HG03460 (cell line): Measurements from ENCODE around the gene BTBD2.

ENCODE experiments used
- ATAC-seq: cut with Tn5 transposase; IDR thresholded peaks from one replicate; pipeline ENCODE4 v1.9.1; 2021; ENCODE audit not compliant: unreplicated experiment

Gene BTBD2

DNA sequence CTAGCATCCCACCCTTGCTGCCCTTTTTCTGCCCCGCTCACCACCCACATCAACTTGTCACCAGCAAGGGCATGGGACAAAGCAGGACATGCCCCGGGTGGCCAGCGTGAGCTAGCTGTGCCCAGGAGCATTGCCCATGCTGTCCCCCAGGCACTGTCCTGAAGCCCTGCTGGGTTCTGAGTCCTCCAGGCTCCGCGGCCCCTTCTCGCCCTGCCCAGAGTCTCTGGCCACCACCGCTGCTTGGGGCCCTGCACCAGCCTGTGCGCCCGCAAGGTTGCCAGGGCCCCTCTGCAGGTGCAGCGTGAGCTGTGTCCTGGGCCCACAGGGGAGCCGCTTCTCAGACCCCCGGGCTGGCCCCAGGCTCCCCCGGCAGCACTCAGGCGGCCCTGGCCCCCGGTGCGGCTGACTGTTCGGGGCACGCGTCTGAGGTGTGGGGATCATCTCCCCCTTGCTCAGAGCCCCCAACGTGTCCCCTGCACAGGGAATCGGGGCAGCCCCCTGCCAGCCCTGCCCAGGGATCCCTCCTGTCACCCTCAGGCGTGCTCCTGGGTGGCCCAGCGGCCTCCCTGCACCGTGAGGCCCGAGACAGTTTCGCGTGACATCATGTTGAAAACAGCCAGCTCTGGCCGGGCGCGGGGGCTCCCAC lies 70.5 kb downstream of the BTBD2 start:
- ATAC-seq, result no peak

DNA sequence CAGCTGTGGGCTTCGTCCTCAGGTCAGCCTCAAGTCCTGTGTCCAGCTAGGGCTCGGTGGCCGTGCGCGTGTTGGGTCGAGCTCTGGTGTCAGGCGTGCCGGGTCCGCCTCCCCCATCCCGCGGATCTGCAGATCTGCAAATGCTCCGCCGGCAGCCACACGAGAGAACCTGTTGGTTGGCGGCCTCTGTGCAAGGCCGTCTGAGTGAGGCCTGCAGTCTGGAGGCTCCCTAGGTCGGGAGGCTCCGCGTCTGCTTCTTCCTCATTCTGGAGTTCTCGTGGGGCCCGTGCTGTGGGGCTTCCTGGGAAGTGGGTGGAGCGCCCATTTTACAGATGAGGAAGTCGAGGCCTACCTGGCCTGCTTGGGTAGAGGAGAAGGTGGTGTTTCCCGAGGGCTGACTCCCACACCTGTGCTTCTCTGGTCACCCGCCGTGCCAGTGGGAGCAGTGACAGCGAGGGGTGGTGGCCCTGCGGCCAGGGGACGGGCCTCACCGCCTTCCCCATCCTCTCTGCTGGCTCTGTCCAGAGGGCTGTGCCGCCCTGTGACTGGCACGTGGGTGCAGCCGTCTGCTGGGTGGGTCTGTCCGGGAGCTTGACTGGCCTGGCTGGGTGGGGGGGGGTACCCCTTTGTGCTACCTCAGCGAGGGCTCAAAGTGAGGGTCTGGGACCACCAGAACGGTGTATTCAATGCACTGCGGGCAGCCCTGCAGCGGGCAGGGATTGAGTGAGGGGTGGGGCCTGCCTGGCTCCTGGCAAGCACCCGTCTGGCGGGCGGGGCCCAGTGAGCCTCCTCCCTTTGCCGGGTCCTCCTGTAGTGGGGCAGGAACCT lies 71.2 kb downstream of the BTBD2 start:
- no peak for ATAC-seq

GRCh38 chr19:1943661-1944087 lies 71.8 kb downstream of the BTBD2 start:
- no peak for ATAC-seq

DNA sequence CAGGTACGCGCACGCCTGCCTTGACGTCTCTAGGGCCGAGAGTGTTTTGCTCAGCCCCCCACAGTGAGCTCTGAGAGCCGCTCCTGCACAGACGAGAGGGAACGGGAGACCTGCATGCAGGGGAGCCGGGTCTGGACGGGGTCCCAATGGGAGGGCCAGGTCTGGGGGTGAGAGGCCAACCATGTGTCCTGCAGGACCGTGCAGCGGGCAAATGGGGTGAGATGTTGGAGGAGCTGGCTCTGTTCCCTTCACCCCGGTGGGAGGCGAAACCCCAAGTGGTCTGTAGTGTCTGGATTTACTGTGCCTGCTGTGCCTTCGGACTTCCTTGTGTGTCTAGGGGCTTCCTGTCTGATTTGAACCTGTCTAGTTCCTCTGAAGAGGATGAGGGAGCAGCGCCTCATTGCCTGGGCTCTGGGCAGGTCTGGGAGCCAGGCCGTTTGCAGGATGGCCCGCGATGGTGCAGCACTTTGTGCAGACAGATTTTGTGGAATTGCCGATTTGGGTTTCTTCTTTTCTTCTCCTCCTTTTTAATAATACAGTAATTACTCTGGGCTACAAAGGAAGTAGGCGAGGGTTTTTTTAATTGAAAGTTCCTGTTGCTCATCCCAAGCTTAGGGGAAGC lies 72.5 kb downstream of the BTBD2 start:
- no peak for ATAC-seq

- no peak for ATAC-seq
These were observed 73.2 kb downstream of the BTBD2 start for GRCh38 chr19:1942078-1942933.

DNA sequence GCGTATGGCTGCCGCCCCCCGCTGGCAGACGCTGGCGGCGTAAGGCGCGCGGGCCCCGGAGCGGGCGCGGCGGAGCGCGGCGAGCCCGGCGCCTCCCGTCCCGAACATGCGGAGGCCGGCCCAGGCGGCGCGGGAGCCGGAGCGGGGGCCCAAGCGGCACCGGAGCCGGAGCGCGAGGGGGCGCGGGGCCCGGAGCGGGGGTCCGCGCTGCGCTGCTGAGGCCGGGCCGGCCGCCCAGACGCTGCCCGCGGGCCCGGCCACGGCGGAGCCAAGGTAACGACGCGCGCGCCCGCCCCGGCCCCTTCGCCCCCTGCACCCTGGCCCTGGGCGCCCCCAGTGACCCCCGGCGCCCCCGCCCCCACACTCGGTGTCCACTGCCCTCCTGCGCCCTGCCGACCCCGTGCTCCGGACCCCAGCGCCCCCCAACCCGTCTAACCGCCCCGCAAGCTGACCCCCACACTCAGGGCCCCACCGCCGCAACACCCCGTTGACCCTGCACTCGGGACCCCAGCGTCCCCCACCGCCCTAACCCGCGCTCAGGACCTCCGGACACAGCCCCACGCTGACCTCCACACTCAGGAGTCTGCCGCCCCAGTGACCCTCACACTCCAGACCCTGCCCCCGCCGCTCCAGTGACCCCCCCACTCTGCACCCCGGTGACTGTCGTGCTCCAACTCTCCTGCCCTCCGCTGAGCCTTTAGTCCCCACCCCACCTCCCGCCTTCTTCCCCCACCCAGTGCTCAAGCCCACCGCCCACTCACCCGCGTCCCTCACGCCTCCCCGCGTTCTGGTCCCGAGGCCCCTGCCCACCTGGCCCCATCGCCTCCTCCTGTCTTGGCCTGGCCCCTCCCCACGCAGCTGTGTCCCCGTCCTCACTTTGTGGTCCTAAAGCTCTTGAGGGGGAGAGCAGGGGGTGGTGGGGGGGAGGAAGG lies 74.1 kb downstream of the BTBD2 start, which contains the start of gene CSNK1G2:
TSS of gene CSNK1G2 (plus strand) at position 27 of the 932 bp plus-strand sequence. CDS start 28,601 bp downstream, outside the sequence.
- ATAC-seq, result peak; percentile 42

GRCh38 chr19:1938071-1938470 lies 77.4 kb downstream of the BTBD2 start:
- ATAC-seq, result no peak

GRCh38 chr19:1936916-1937610 lies 78.5 kb downstream of the BTBD2 start:
- no peak for ATAC-seq

GRCh38 chr19:1936430-1936829 lies 79.1 kb downstream of the BTBD2 start:
- ATAC-seq, result no peak

DNA sequence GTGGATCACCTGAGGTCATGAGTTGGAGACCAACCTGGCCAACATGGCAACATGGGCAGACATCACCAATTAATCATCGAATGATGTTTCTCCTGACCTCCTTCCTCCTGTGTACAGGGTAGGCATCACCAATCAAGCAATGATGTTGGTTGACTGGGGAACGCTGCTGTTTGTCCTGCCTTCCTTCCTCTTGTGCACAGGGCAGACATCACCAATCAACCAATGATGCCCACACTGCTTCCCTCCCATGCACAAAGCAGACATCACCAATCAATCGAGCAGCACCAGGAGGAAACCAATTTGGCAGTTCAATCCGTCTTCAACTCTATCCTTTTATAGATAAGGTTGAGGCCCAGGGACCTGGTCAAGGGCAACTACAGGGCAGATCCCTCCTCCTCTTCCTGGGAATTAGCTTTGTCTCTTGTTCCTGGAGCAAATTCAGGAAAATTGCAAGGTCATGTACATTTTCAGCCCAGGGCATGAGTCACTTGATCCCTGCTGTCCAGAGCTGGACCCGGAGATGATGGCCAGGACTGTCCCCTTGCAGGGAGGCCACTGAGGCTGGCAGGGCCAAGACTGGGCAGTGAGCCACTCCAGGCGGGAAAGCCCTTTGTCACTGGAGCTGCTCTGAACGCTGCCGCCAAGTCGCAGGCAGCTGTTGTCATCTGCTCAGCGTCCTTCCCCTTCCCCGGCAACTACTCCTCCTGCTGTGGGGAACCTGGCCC lies 79.9 kb downstream of the BTBD2 start:
- ATAC-seq, result no peak
